GM18498 (cell line): ENCODE results near the gene MACROD2.

Source experiments
- ATAC-seq: cut with Tn5 transposase; IDR thresholded peaks from one replicate; pipeline ENCODE4 v1.9.1; 2021; ENCODE audit warnings: mild to moderate bottlenecking, moderate library complexity; ENCODE audit not compliant: unreplicated experiment

Gene MACROD2

GRCh38 chr20:15061955-15062354 lies 1066.6 kb downstream of the MACROD2 start:
- ATAC-seq, result no peak

GRCh38 chr20:15063081-15063480 lies 1067.8 kb downstream of the MACROD2 start:
- ATAC-seq, result no peak

GRCh38 chr20:15064741-15065140 lies 1069.4 kb downstream of the MACROD2 start:
- ATAC-seq, result no peak

GRCh38 chr20:15065794-15066193 lies 1070.5 kb downstream of the MACROD2 start:
- no peak for ATAC-seq

GRCh38 chr20:15068486-15068885 lies 1073.2 kb downstream of the MACROD2 start:
- ATAC-seq, result no peak

- no peak for ATAC-seq
Measured at GRCh38 chr20:15069355-15069754, 1074.0 kb downstream of the MACROD2 start.

GRCh38 chr20:15071085-15071808 lies 1075.9 kb downstream of the MACROD2 start:
- ATAC-seq, result no peak

GRCh38 chr20:15072316-15072715 lies 1077.0 kb downstream of the MACROD2 start:
- no peak for ATAC-seq

- no peak for ATAC-seq
Measured at GRCh38 chr20:15075586-15075985, 1080.3 kb downstream of the MACROD2 start.

GRCh38 chr20:15076785-15077184 lies 1081.5 kb downstream of the MACROD2 start:
- ATAC-seq, result no peak

- ATAC-seq, result no peak
Measured at GRCh38 chr20:15077733-15078250, 1082.5 kb downstream of the MACROD2 start.

GRCh38 chr20:15079594-15080340 lies 1084.5 kb downstream of the MACROD2 start:
- no peak for ATAC-seq

- no peak for ATAC-seq
Measured at GRCh38 chr20:15081261-15081660, 1085.9 kb downstream of the MACROD2 start.

- no peak for ATAC-seq
Measured at GRCh38 chr20:15091421-15092037, 1096.2 kb downstream of the MACROD2 start.

GRCh38 chr20:15098351-15098750 lies 1103.0 kb downstream of the MACROD2 start:
- no peak for ATAC-seq

GRCh38 chr20:15099130-15099529 lies 1103.8 kb downstream of the MACROD2 start:
- no peak for ATAC-seq

- no peak for ATAC-seq
Measured at GRCh38 chr20:15100506-15101160, 1105.3 kb downstream of the MACROD2 start.

- ATAC-seq, result no peak
Measured at GRCh38 chr20:15107931-15108330, 1112.6 kb downstream of the MACROD2 start.

GRCh38 chr20:15109494-15109893 lies 1114.2 kb downstream of the MACROD2 start:
- ATAC-seq, result no peak

- ATAC-seq, result no peak
Measured at GRCh38 chr20:15111654-15112053, 1116.3 kb downstream of the MACROD2 start.

GRCh38 chr20:15113144-15113773 lies 1117.9 kb downstream of the MACROD2 start:
- ATAC-seq, result no peak
